Loucy (cell line): ENCODE results near the gene STXBP3.

ENCODE experiments used
- H2AFZ ChIP-seq: fragments of 200-600 bp; sonication (generic); 2 replicates; pipeline ENCODE4 v1.6.0; 2016; ENCODE audit warnings: antibody characterized with exemption, mild to moderate bottlenecking, low read length, moderate library complexity
- H3F3A ChIP-seq: fragments of 200-600 bp; 2 replicates; pipeline ENCODE4 v1.6.0; 2016; ENCODE audit warnings: antibody characterized with exemption, low read depth, mild to moderate bottlenecking
- H3K27me3 ChIP-seq: fragments of 200-600 bp; sonication (generic); 2 replicates; pipeline ENCODE4 v1.6.1; 2014; ENCODE audit warnings: low read length, mild to moderate bottlenecking; ENCODE audit not compliant: insufficient read depth, poor library complexity, severe bottlenecking
- H3K36me3 ChIP-seq: fragments of 200-600 bp; sonication (generic); 2 replicates; pipeline ENCODE4 v1.6.1; 2016; ENCODE audit warnings: low read length; ENCODE audit not compliant: insufficient read depth
- H3K4me1 ChIP-seq: fragments of 200-600 bp; sonication (generic); 2 replicates; pipeline ENCODE4 v1.5.1; 2014; ENCODE audit warnings: low read length, mild to moderate bottlenecking; ENCODE audit not compliant: insufficient read depth, poor library complexity, severe bottlenecking
- H3K4me2 ChIP-seq: fragments of 200-600 bp; sonication (generic); 2 replicates; pipeline ENCODE4 v1.6.0; 2014; ENCODE audit warnings: antibody characterized with exemption, low read length, low read depth, mild to moderate bottlenecking; ENCODE audit not compliant: poor library complexity, severe bottlenecking
- H3K4me3 ChIP-seq: fragments of 200-600 bp; sonication (generic); 2 replicates; pipeline ENCODE4 v1.5.1; 2014; ENCODE audit warnings: low read length, mild to moderate bottlenecking, mixed read lengths; ENCODE audit not compliant: poor library complexity, severe bottlenecking
- H3K79me2 ChIP-seq: fragments of 200-600 bp; sonication (generic); 2 replicates; pipeline ENCODE4 v1.6.1; 2014; ENCODE audit warnings: low read length; ENCODE audit not compliant: insufficient read depth
- H3K9ac ChIP-seq: fragments of 200-600 bp; sonication (generic); 2 replicates; pipeline ENCODE4 v1.6.0; 2014; ENCODE audit warnings: mild to moderate bottlenecking, low read depth, low read length, moderate library complexity; ENCODE audit not compliant: poor library complexity, severe bottlenecking
- H3K9me2 ChIP-seq: fragments of 200-600 bp; sonication (generic); replicated peaks from 2 replicates; pipeline ENCODE4 v1.6.1; 2016; ENCODE audit warnings: low read depth, low read length, mixed read lengths
- H3K9me3 ChIP-seq: fragments of 200-600 bp; sonication (generic); 2 replicates; pipeline ENCODE4 v1.6.1; 2014; ENCODE audit warnings: mild to moderate bottlenecking, antibody characterized with exemption, low read length, low read depth; ENCODE audit not compliant: insufficient read depth
- H4K20me1 ChIP-seq: fragments of 200-600 bp; sonication (generic); 2 replicates; pipeline ENCODE4 v1.6.0; 2014; ENCODE audit warnings: antibody characterized with exemption, low read length, mild to moderate bottlenecking; ENCODE audit not compliant: insufficient read depth, poor library complexity, severe bottlenecking
- CTCF ChIP-seq: fragments of 200-600 bp; sonication (generic); conservative IDR thresholded peaks from 2 replicates; pipeline ENCODE4 v1.5.1; 2014; ENCODE audit warnings: mild to moderate bottlenecking, antibody characterized with exemption, low read length
- EZH2phosphoT487 ChIP-seq: fragments of 200-600 bp; IDR thresholded peaks from 2 replicates; pipeline ENCODE4 v1.6.1; 2018; ENCODE audit warnings: antibody characterized with exemption, mild to moderate bottlenecking, moderate library complexity, borderline replicate concordance

Gene STXBP3

GRCh38 chr1:108817811-108818210 is 71.3 kb downstream of the STXBP3 start:
- Histone ChIP-seq H3K27me3 (no peaks in the 10 kb centered on the region), H3K4me2 (no peak overlapping the region), H3F3A (no peaks in the 10 kb centered on the region), H2AFZ (no peak overlapping the region), H3K79me2 (no peaks in the 10 kb centered on the region), H3K4me3 (no peak overlapping the region), H3K9ac (no peak overlapping the region), H4K20me1 (no peaks in the 10 kb centered on the region), H3K4me1 (no peaks in the 10 kb centered on the region), H3K36me3 (no peaks in the 10 kb centered on the region), H3K9me2 (no peaks in the 10 kb centered on the region), H3K9me3 (no peaks in the 10 kb centered on the region)
- TF ChIP-seq CTCF (no peak), EZH2phosphoT487 (no peak)

- Histone ChIP-seq H4K20me1 (no peaks in the 10 kb centered on the region), H3K9me2 (no peaks in the 10 kb centered on the region), H3K9me3 (no peaks in the 10 kb centered on the region), H3K4me2 (no peak overlapping the region), H3K9ac (no peak overlapping the region), H3K36me3 (no peaks in the 10 kb centered on the region), H2AFZ (no peak overlapping the region), H3K79me2 (no peaks in the 10 kb centered on the region), H3F3A (no peaks in the 10 kb centered on the region), H3K4me3 (no peak overlapping the region), H3K4me1 (no peaks in the 10 kb centered on the region), H3K27me3 (no peaks in the 10 kb centered on the region)
- TF ChIP-seq EZH2phosphoT487, result no peak
- no peak for TF ChIP-seq CTCF
Measured at GRCh38 chr1:108819878-108820277, 73.4 kb downstream of the STXBP3 start.

GRCh38 chr1:108823632-108824031 is 77.2 kb downstream of the STXBP3 start:
- no peaks in the 10 kb centered on the region for H3K9me3 ChIP-seq
- H2AFZ ChIP-seq, result no peak overlapping the region
- TF ChIP-seq EZH2phosphoT487 (no peak), CTCF (no peak)
- H3K4me2 ChIP-seq, result no peak overlapping the region
- no peaks in the 10 kb centered on the region for H3K9me2 ChIP-seq
- no peaks in the 10 kb centered on the region for H3K36me3 ChIP-seq
- H3K4me3 ChIP-seq, result no peak overlapping the region
- H3F3A ChIP-seq, result no peaks in the 10 kb centered on the region
- H4K20me1 ChIP-seq, result no peaks in the 10 kb centered on the region
- H3K27me3 ChIP-seq, result no peaks in the 10 kb centered on the region
- no peaks in the 10 kb centered on the region for H3K79me2 ChIP-seq
- no peak overlapping the region for H3K9ac ChIP-seq
- H3K4me1 ChIP-seq, result no peaks in the 10 kb centered on the region
